Measurements from ENCODE around the gene MAST2.
"Not testable (repeated sequence)": the region's sequence is repeated elsewhere in the genome, so short reads cannot be mapped to it uniquely, and the experiment has no call there.

MAST2 gene

DNA sequence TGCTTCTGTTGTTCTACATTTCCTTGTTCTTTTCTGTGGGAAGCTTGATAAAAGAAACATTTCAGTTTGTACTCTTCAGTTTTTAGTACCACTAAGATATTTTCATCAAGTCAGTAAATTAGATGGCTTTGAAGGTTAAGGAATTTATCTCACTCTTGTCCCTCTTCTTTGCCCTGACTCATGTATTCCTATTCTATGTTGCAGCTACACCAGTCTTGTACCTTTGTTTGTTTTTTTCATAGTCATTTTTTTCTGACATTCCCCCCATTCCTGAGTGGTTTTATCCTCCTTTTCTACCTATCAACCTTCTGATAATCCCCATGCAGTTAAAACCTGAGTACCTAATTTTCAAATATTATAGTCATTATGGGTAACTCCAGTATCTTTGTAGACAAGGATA, 65.4 kb downstream of the MAST2 start:
- TF ChIP-seq CTCF (IDR thresholded peaks at IDR 0.05) = no peak
- H3K4me1 ChIP-seq (ENCODE audit: control insufficient read depth in 1 of 2, insufficient read depth in 1 of 2, low read depth in 1 of 2, low read length in 1 of 2) = no peaks in the 10 kb centered on the region
- H3K36me3 ChIP-seq = no peaks in the 10 kb centered on the region
- no peaks in the 10 kb centered on the region for H3K9me3 ChIP-seq
- H3K4me3 ChIP-seq (ENCODE audit: low read depth in 1 of 2, low read length in 1 of 2) = no peak overlapping the region
- H3K27ac ChIP-seq = no peak overlapping the region
- no peaks in the 10 kb centered on the region for H3K27me3 ChIP-seq

- Histone ChIP-seq H3K27me3 (no peaks in the 10 kb centered on the region), H3K9me3 (no peaks in the 10 kb centered on the region), H3K4me3 (ENCODE audit: low read depth in 1 of 2, low read length in 1 of 2) (no peak overlapping the region), H3K27ac (no peak overlapping the region), H3K4me1 (ENCODE audit: control insufficient read depth in 1 of 2, insufficient read depth in 1 of 2, low read depth in 1 of 2, low read length in 1 of 2) (no peaks in the 10 kb centered on the region), H3K36me3 (no peaks in the 10 kb centered on the region)
- no peak for TF ChIP-seq CTCF (IDR thresholded peaks at IDR 0.05)
Measured at GRCh38 chr1:45870500-45870899, 67.1 kb downstream of the MAST2 start.

GRCh38 chr1:45872173-45872801, 68.9 kb downstream of the MAST2 start:
- not testable (repeated sequence) for H3K9me3 ChIP-seq; H3K36me3 ChIP-seq; H3K27me3 ChIP-seq; H3K27ac ChIP-seq; H3K4me3 ChIP-seq (ENCODE audit: low read depth in 1 of 2, low read length in 1 of 2); H3K4me1 ChIP-seq (ENCODE audit: control insufficient read depth in 1 of 2, insufficient read depth in 1 of 2, low read depth in 1 of 2, low read length in 1 of 2)

GRCh38 chr1:45876000-45876617, 72.7 kb downstream of the MAST2 start:
- no peaks in the 10 kb centered on the region for H3K36me3 ChIP-seq
- no peak for TF ChIP-seq CTCF (IDR thresholded peaks at IDR 0.05)
- H3K9me3 ChIP-seq = no peaks in the 10 kb centered on the region
- no peak overlapping the region for H3K27ac ChIP-seq
- H3K4me3 ChIP-seq (ENCODE audit: low read depth in 1 of 2, low read length in 1 of 2) = no peak overlapping the region
- H3K27me3 ChIP-seq = no peaks in the 10 kb centered on the region
- H3K4me1 ChIP-seq (ENCODE audit: control insufficient read depth in 1 of 2, insufficient read depth in 1 of 2, low read depth in 1 of 2, low read length in 1 of 2) = no peaks in the 10 kb centered on the region

DNA sequence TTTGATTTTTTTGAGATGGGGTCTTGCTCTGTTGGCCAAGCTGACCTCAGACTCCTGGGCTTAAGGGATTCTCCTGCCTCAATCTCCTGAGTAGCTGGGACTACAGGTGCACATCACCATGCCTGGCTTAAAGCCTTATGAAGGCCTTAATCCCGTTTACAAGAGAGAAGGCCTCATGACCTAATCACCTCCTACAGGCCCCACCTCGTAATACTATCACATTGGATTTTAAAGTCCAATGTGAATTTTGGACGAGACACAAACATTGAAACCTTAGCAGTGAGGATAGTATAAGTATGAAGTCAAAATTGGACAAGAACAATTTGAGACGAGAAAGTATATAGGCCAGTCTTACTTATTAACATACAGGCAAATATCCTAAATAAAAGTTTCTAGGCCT, 73.9 kb downstream of the MAST2 start:
- H3K27me3 ChIP-seq = no peaks in the 10 kb centered on the region

More for the DNA sequence above, 73.9 kb downstream of the MAST2 start:
- H3K36me3 ChIP-seq = no peaks in the 10 kb centered on the region
- H3K4me1 ChIP-seq (ENCODE audit: control insufficient read depth in 1 of 2, insufficient read depth in 1 of 2, low read depth in 1 of 2, low read length in 1 of 2) = no peaks in the 10 kb centered on the region
- no peak for TF ChIP-seq CTCF (IDR thresholded peaks at IDR 0.05)
- H3K27ac ChIP-seq = no peak overlapping the region
- no peak overlapping the region for H3K4me3 ChIP-seq (ENCODE audit: low read depth in 1 of 2, low read length in 1 of 2)
- H3K9me3 ChIP-seq = no peaks in the 10 kb centered on the region

Measured in neutrophil (primary cell).